Hepatocyte (in vitro differentiated cells): ENCODE measurements around the gene CACNG7. TPM values are rescaled to one million over a fixed set of nuclear protein-coding genes. Genes with fewer than 3 reads are reported as not detected.
A peak's percentile ranks its signal among the peaks of the same experiment; 100 is the strongest.

Experiments used
- DNase-seq: peaks from one replicate; pipeline ENCODE4 v3.0.0-alpha.2; 2016; ENCODE audit warnings: low spot score
- H2AFZ ChIP-seq: fragments of 200-600 bp; sonication (generic); 2 replicates; pipeline ENCODE4 v1.6.0; 2016; ENCODE audit warnings: antibody characterized with exemption, mild to moderate bottlenecking
- H3K27ac ChIP-seq: fragments of 200-600 bp; sonication (generic); 2 replicates; pipeline ENCODE4 v1.5.1; 2016; ENCODE audit warnings: mild to moderate bottlenecking
- H3K27me3 ChIP-seq: fragments of 200-600 bp; sonication (generic); 2 replicates; pipeline ENCODE4 v1.6.1; 2016
- H3K36me3 ChIP-seq: fragments of 200-600 bp; sonication (generic); replicated peaks from 2 replicates; pipeline ENCODE4 v1.5.1; 2016; ENCODE audit warnings: low read depth; ENCODE audit not compliant: insufficient read depth
- H3K4me1 ChIP-seq: fragments of 200-600 bp; sonication (generic); 2 replicates; pipeline ENCODE4 v1.5.1; 2016; ENCODE audit warnings: mild to moderate bottlenecking, moderate library complexity; ENCODE audit not compliant: insufficient read depth
- H3K4me2 ChIP-seq: fragments of 200-600 bp; sonication (generic); 2 replicates; pipeline ENCODE4 v1.6.0; 2016
- H3K4me3 ChIP-seq: fragments of 200-600 bp; sonication (generic); 2 replicates; pipeline ENCODE4 v1.5.1; 2016; ENCODE audit warnings: mild to moderate bottlenecking
- H3K79me2 ChIP-seq: fragments of 200-600 bp; sonication (generic); 2 replicates; pipeline ENCODE4 v1.6.0; 2017; ENCODE audit warnings: mild to moderate bottlenecking
- H3K9me2 ChIP-seq: fragments of 200-600 bp; sonication (generic); replicated peaks from 2 replicates; pipeline ENCODE4 v1.6.0; 2017; ENCODE audit warnings: mild to moderate bottlenecking; ENCODE audit not compliant: insufficient read depth
- H3K9me3 ChIP-seq: fragments of 200-600 bp; sonication (generic); 2 replicates; pipeline ENCODE4 v1.5.1; 2016; ENCODE audit warnings: low read depth, mild to moderate bottlenecking
- H4K20me1 ChIP-seq: fragments of 200-600 bp; sonication (generic); 2 replicates; pipeline ENCODE4 v1.6.0; 2016; ENCODE audit warnings: mild to moderate bottlenecking; ENCODE audit not compliant: insufficient read depth, poor library complexity, severe bottlenecking
- CTCF ChIP-seq: fragments of 200-600 bp; sonication (generic); IDR thresholded peaks from 2 replicates; pipeline ENCODE4 v1.5.1; 2016; ENCODE audit warnings: antibody characterized with exemption, mild to moderate bottlenecking; ENCODE audit not compliant: poor library complexity
- EZH2 ChIP-seq: fragments of 200-600 bp; sonication (generic); IDR thresholded peaks from 2 replicates; pipeline ENCODE4 v1.6.1; 2016; ENCODE audit warnings: antibody characterized with exemption, mild to moderate bottlenecking, borderline replicate concordance
- EZH2phosphoT487 ChIP-seq: fragments of 200-600 bp; sonication (generic); IDR thresholded peaks from one replicate; pipeline ENCODE4 v1.6.1; 2018; ENCODE audit warnings: antibody characterized with exemption, mild to moderate bottlenecking, low read depth, moderate library complexity; ENCODE audit not compliant: unreplicated experiment, severe bottlenecking
- WGBS: methylation state at CpG from one replicate; pipeline ENCODE4 v1.1.6; 2016; ENCODE audit warnings: low lambda C conversion rate; ENCODE audit errors: missing lambda C conversion rate; 5-methylcytosine and 5-hydroxymethylcytosine counted together
- polyA plus RNA-seq: library from polyadenylated mRNA; unstranded; fragments of >200 nt; fragmentation: Nextera tagmentation; extraction: Ambion mirVana; gene quantifications from 2 replicates; pipeline ENCODE4 v1.2.1, GENCODE V29; 2016
- total RNA-seq: library from RNA; depleted of rRNA; stranded (reverse); fragments of >200 nt; gene quantifications from 2 replicates; pipeline ENCODE4 v1.2.3, GENCODE V29; 2014

CACNG7 gene
- total and polyA plus RNA-seq, 2 experiments from 2014 or later = 0.31 to 0.90 TPM

DNA sequence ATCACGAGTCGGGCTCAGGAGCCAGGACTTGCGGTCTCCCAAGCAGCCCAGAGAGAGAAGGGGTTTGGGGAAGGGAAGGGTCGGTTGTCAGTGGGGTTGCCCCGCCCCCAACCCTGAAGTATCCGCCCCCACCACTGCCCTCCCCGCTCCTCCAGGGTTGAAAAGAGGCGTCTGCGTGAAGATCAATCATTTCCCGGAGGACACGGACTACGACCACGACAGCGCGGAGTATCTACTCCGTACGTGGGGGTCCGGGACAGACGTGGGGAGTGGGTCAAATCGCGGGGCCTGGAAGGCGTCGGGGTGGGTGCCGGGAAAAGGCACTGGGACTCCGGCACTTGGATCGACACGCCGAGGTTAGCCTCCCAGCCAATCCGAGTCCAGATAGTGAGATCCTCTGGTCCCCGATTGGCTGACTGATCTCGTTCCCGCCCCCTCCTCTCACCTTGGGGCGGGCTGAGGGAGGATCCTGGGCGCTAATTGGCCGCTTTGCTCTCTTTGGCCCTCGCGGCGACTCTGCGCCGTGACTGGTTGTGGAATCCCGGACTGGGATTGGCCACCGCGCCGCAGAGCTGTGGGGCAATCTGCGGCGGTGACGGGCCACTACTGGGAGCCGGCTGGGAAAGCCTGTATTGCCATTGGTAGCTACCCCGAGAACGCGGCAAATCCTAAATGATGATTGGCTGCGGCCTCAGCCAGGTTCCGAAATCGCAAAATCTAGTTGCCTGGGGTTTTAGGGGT lies 69.1 kb downstream of the CACNG7 start:
- H3K27me3 ChIP-seq = peaks cover 29% of the 10 kb centered on the region
- peak; percentile 59 for TF ChIP-seq EZH2
- no peak for TF ChIP-seq CTCF

DNA sequence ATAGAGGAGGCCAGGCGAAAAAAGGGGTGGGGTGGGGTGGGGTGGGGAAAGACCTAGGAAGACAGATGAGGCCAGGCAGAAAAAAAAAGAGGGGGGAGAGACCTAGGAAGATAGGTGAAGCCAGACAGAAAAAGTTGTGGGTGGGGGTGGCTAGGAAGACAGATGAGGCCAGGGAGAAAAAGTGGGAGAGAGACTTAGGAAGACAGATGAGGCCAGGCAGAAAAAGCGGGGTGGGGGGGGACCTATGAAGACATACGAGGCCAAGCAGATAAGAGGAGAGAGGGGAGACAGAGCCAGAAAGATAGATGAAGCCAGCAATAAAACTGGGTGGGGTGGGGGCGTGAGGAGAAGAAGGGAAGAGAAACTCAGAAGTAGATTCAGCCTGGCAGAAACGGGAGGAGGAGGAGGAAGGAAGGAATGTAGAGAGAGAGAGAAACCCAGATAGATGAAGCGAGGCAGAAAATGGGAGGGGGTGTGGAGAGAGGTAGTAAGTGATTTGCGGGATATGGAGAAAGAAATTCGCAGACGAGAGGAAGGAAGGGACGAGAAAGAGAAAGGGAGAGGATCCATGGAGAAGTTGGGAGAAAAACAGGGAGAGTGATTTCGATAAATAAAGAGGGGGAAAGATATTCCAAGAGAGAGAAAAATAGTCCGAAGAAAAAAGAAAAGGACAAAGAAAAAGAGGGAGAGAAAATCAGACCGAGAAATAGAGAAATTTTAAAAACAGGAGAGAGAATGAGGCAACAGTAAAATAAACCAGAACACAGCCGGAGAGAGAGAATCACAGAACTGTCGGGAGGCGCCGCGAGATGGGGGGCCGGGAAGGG lies 70.1 kb downstream of the CACNG7 start:
- WGBS = 10% methylated on average over 13 of the region's 19 CpGs

More for the DNA sequence above, 69.1 kb downstream of the CACNG7 start:
- no peaks in the 10 kb centered on the region for H3K9me3 ChIP-seq
- no peak overlapping the region for H3K27ac ChIP-seq
- WGBS = 5% methylated on average over 48 of the region's 54 CpGs
- H3K36me3 ChIP-seq = no peaks in the 10 kb centered on the region
- H3K9me2 ChIP-seq = no peaks in the 10 kb centered on the region
- DNase-seq = peak; percentile 85
- no peaks in the 10 kb centered on the region for H4K20me1 ChIP-seq
- H2AFZ ChIP-seq = peak overlapping the region; percentile 88
- no peaks in the 10 kb centered on the region for H3K79me2 ChIP-seq
- peaks cover 8% of the 10 kb centered on the region for H3K4me1 ChIP-seq
- H3K4me2 ChIP-seq = peak overlapping the region; percentile 82
- H3K4me3 ChIP-seq = peak overlapping the region; percentile 4

GRCh38 chr19:53980539-53981375 lies 71.7 kb downstream of the CACNG7 start:
- H2AFZ ChIP-seq = peak overlapping the region; percentile 37
- peak overlapping the region; percentile 81 for H3K4me2 ChIP-seq
- H3K4me3 ChIP-seq = no peak overlapping the region
- H3K9me3 ChIP-seq = no peaks in the 10 kb centered on the region
- no peak for TF ChIP-seq EZH2phosphoT487
- no peak for TF ChIP-seq CTCF
- no peak for TF ChIP-seq EZH2
- peak overlapping the region; percentile 42 for H3K27ac ChIP-seq
- 29% methylated on average over 20 of the region's 20 CpGs for WGBS
- H3K36me3 ChIP-seq = no peaks in the 10 kb centered on the region
- no peaks in the 10 kb centered on the region for H4K20me1 ChIP-seq
- DNase-seq = peak; percentile 67
- H3K4me1 ChIP-seq = peaks cover 8% of the 10 kb centered on the region
- H3K27me3 ChIP-seq = peaks cover 37% of the 10 kb centered on the region
- H3K9me2 ChIP-seq = no peaks in the 10 kb centered on the region
- no peaks in the 10 kb centered on the region for H3K79me2 ChIP-seq

More for the DNA sequence above, 70.1 kb downstream of the CACNG7 start:
- H3K4me2 ChIP-seq = peak overlapping the region; percentile 81
- H3K9me3 ChIP-seq = no peaks in the 10 kb centered on the region
- no peak for TF ChIP-seq EZH2phosphoT487
- peak; percentile 72 for TF ChIP-seq EZH2
- no peaks in the 10 kb centered on the region for H3K79me2 ChIP-seq
- H3K27ac ChIP-seq = no peak overlapping the region
- no peak overlapping the region for H3K4me3 ChIP-seq
- no peak for DNase-seq
- H3K9me2 ChIP-seq = no peaks in the 10 kb centered on the region
- peaks cover 8% of the 10 kb centered on the region for H3K4me1 ChIP-seq
- H2AFZ ChIP-seq = peak overlapping the region; percentile 37
- H3K27me3 ChIP-seq = peaks cover 37% of the 10 kb centered on the region
- H4K20me1 ChIP-seq = no peaks in the 10 kb centered on the region
- no peaks in the 10 kb centered on the region for H3K36me3 ChIP-seq
